ENCODE data around the gene DYNC1H1.

DYNC1H1 gene

GRCh38 chr14:102084931-102085330 is 120.6 kb downstream of the DYNC1H1 start:
- ChIA-PET POLR2A (interaction anchor here (1.0 to 1.6 kb wide), 3 partner anchors 8 to 36 kb away, joined by 3 to 4 read pairs (median 3); no protein-coding TSS in a partner anchor), CTCF (interaction anchor here (2.1 kb wide), 1 partner anchor 11 kb away, joined by 4 read pairs; no protein-coding TSS in a partner anchor)
- no peak for TF ChIP-seq ZNF384 (IDR thresholded peaks at IDR 0.05)
- no peak for TF ChIP-seq FOXA1 (IDR thresholded peaks at IDR 0.05)
- TF ChIP-seq ARNT (IDR thresholded peaks at IDR 0.05) = no peak
- no peak for TF ChIP-seq SP1 (IDR thresholded peaks at IDR 0.05)
- TF ChIP-seq BHLHE40 (IDR thresholded peaks at IDR 0.05; ENCODE audit: borderline replicate concordance) = no peak
- TF ChIP-seq FOXK2 (IDR thresholded peaks at IDR 0.05) = no peak
- DNase-seq (ENCODE audit: extremely low spot score) = no peak

- ChIA-PET POLR2A (interaction anchor here (1.5 to 1.6 kb wide), 2 partner anchors 9 to 19 kb away, joined by 3 to 4 read pairs; no protein-coding TSS in a partner anchor), CTCF (interaction anchor here (0.7 to 2.1 kb wide), 2 partner anchors 11 to 96 kb away, joined by 3 to 4 read pairs; no protein-coding TSS in a partner anchor)
- TF ChIP-seq HDGF (IDR thresholded peaks at IDR 0.05; ENCODE audit: borderline replicate concordance) (no peak), BHLHE40 (IDR thresholded peaks at IDR 0.05; ENCODE audit: borderline replicate concordance) (no peak), SP1 (IDR thresholded peaks at IDR 0.05) (no peak)
- no peak for DNase-seq (ENCODE audit: extremely low spot score)
These were observed 121.1 kb downstream of the DYNC1H1 start for GRCh38 chr14:102085488-102085887.

- DNase-seq (ENCODE audit: extremely low spot score) = peak; percentile 42
- CTCF ChIA-PET = interaction anchor here (0.7 to 2.1 kb wide), 2 partner anchors 10 to 96 kb away, joined by 3 to 4 read pairs; no protein-coding TSS in a partner anchor
- POLR2A ChIA-PET = interaction anchor here (1.5 to 1.6 kb wide), 2 partner anchors 10 to 19 kb away, joined by 3 to 4 read pairs; no protein-coding TSS in a partner anchor
- no peak for TF ChIP-seq BHLHE40 (IDR thresholded peaks at IDR 0.05; ENCODE audit: borderline replicate concordance)
- TF ChIP-seq FOXA1 (IDR thresholded peaks at IDR 0.05) = no peak
- TF ChIP-seq SUZ12 (IDR thresholded peaks at IDR 0.05) = no peak
- no peak for TF ChIP-seq L3MBTL2 (conservative IDR thresholded peaks at IDR 0.05)
- TF ChIP-seq TARDBP (IDR thresholded peaks at IDR 0.05) = no peak
- no peak for TF ChIP-seq CTBP1 (IDR thresholded peaks at IDR 0.05; ENCODE audit: borderline replicate concordance)
- no peak for TF ChIP-seq PKNOX1 (IDR thresholded peaks at IDR 0.05)
- TF ChIP-seq ELF4 (IDR thresholded peaks at IDR 0.05) = no peak
- TF ChIP-seq FOXM1 (IDR thresholded peaks at IDR 0.05; ENCODE audit: borderline replicate concordance) = no peak
- TF ChIP-seq LEF1 (IDR thresholded peaks at IDR 0.05; ENCODE audit: borderline replicate concordance) = no peak
- no peak for TF ChIP-seq NFRKB (IDR thresholded peaks at IDR 0.05)
- no peak for TF ChIP-seq SP1 (IDR thresholded peaks at IDR 0.05)
- TF ChIP-seq ZNF384 (IDR thresholded peaks at IDR 0.05) = no peak
- TF ChIP-seq ARNT (IDR thresholded peaks at IDR 0.05) = no peak
- no peak for TF ChIP-seq FOXK2 (IDR thresholded peaks at IDR 0.05)
- TF ChIP-seq HDGF (IDR thresholded peaks at IDR 0.05; ENCODE audit: borderline replicate concordance) = no peak
These were observed 121.8 kb downstream of the DYNC1H1 start for GRCh38 chr14:102085948-102086708.

GRCh38 chr14:102086709-102086971 is 122.3 kb downstream of the DYNC1H1 start:
- ChIA-PET POLR2A (no interaction called here), CTCF (no interaction called here)
- no peak for DNase-seq (ENCODE audit: extremely low spot score)

GRCh38 chr14:102086972-102087761 is 122.8 kb downstream of the DYNC1H1 start, which contains the start of gene HSP90AA1:
Gene HSP90AA1, minus strand, starts transcription at chr14:102087044. Its CDS starts 666 bp downstream, at chr14:102086378.
- peak; percentile 98 for DNase-seq (ENCODE audit: extremely low spot score)
- ChIA-PET POLR2A (interaction anchor here (0.6 to 1.2 kb wide), 7 partner anchors 9 to 230 kb away, joined by 3 to 5 read pairs (median 4); no protein-coding TSS in a partner anchor), CTCF (interaction anchor here (0.6 kb wide), 1 partner anchor 551 kb away, joined by 3 read pairs; no protein-coding TSS in a partner anchor)
- TF ChIP-seq CTBP1 (IDR thresholded peaks at IDR 0.05; ENCODE audit: borderline replicate concordance) (peak; percentile 11; the same call in 1 of the 2 replicates), ELF4 (IDR thresholded peaks at IDR 0.05) (peak; percentile 71; the same call in 1 of the 2 replicates), ZNF384 (IDR thresholded peaks at IDR 0.05) (no peak), LEF1 (IDR thresholded peaks at IDR 0.05; ENCODE audit: borderline replicate concordance) (peak; percentile 70; the same call in 1 of the 2 replicates), L3MBTL2 (conservative IDR thresholded peaks at IDR 0.05) (peak; percentile 71), HDGF (IDR thresholded peaks at IDR 0.05; ENCODE audit: borderline replicate concordance) (no peak), FOXK2 (IDR thresholded peaks at IDR 0.05) (no peak), ARNT (IDR thresholded peaks at IDR 0.05) (peak; percentile 63)

More at GRCh38 chr14:102086709-102086971, 122.3 kb downstream of the DYNC1H1 start:
- TF ChIP-seq BHLHE40 (IDR thresholded peaks at IDR 0.05; ENCODE audit: borderline replicate concordance) (no peak), NFRKB (IDR thresholded peaks at IDR 0.05) (no peak), FOXM1 (IDR thresholded peaks at IDR 0.05; ENCODE audit: borderline replicate concordance) (no peak), SUZ12 (IDR thresholded peaks at IDR 0.05) (no peak), FOXA1 (IDR thresholded peaks at IDR 0.05) (no peak), ZNF384 (IDR thresholded peaks at IDR 0.05) (no peak), ARNT (IDR thresholded peaks at IDR 0.05) (no peak), L3MBTL2 (conservative IDR thresholded peaks at IDR 0.05) (no peak), LEF1 (IDR thresholded peaks at IDR 0.05; ENCODE audit: borderline replicate concordance) (no peak), TARDBP (IDR thresholded peaks at IDR 0.05) (no peak)

- ChIA-PET CTCF (interaction anchor here (0.6 to 0.7 kb wide), 2 partner anchors 149 to 551 kb away, joined by 3 read pairs; no protein-coding TSS in a partner anchor), POLR2A (interaction anchor here (0.6 to 1.2 kb wide), 7 partner anchors 9 to 229 kb away, joined by 3 to 5 read pairs (median 4); no protein-coding TSS in a partner anchor)
- no peak for DNase-seq (ENCODE audit: extremely low spot score)
- no peak for TF ChIP-seq ELF4 (IDR thresholded peaks at IDR 0.05)
- TF ChIP-seq ZNF384 (IDR thresholded peaks at IDR 0.05) = peak; percentile 68
- TF ChIP-seq L3MBTL2 (conservative IDR thresholded peaks at IDR 0.05) = no peak; the same call in 1 of the 2 replicates
These were observed 123.3 kb downstream of the DYNC1H1 start for GRCh38 chr14:102087762-102088011.
